CD14-positive monocyte (primary cell): ENCODE data around the gene UGT1A3. TPM values are rescaled to one million over a fixed set of nuclear protein-coding genes. Genes with fewer than 3 reads are reported as not detected.
A peak's percentile ranks its signal among the peaks of the same experiment; 100 is the strongest.

Experiments
- DNase-seq, 3 donors: peaks; one replicate each; pipeline ENCODE4 v3.0.0-alpha.2; 2011 to 2022
- H2AFZ ChIP-seq: 2 replicates; pipeline ENCODE4 v1.6.0; 2012; ENCODE audit warnings: mild to moderate bottlenecking, low read depth, low read length, inconsistent platforms; ENCODE audit not compliant: insufficient read depth, poor library complexity, severe bottlenecking
- H3K27ac ChIP-seq, 2 donors: 1 replicate in 1 of 2; 2 replicates in 1 of 2; pipeline ENCODE4 v1.5.1; 2012 to 2013; ENCODE audit warnings: low read length in 2 of 2, control low read depth in 1 of 2, inconsistent platforms in 1 of 2, low read depth in 1 of 2, mild to moderate bottlenecking in 1 of 2
- H3K27me3 ChIP-seq, 2 donors: one replicate each; pipeline versions ENCODE4 v1.6.0 to v1.6.1; 2011 to 2013; ENCODE audit warnings: low read length in 2 of 2; ENCODE audit not compliant: control insufficient read depth in 2 of 2, insufficient read depth in 2 of 2
- H3K36me3 ChIP-seq, 2 donors: replicated peaks in 1 of 2; 1 replicate in 1 of 2; 2 replicates in 1 of 2; pipeline versions ENCODE4 v1.5.1 to v1.6.1; 2012 to 2013; ENCODE audit warnings: low read length in 2 of 2, control low read depth in 1 of 2, inconsistent platforms in 1 of 2, mild to moderate bottlenecking in 1 of 2; ENCODE audit not compliant: insufficient read depth in 2 of 2, control insufficient read depth in 1 of 2
- H3K4me1 ChIP-seq, 2 donors: 1 replicate in 1 of 2; 2 replicates in 1 of 2; pipeline versions ENCODE4 v1.5.1 to v1.6.1; 2012 to 2013; ENCODE audit warnings: low read length in 2 of 2, control low read depth in 1 of 2, inconsistent platforms in 1 of 2, mild to moderate bottlenecking in 1 of 2, moderate library complexity in 1 of 2; ENCODE audit not compliant: insufficient read depth in 2 of 2, control insufficient read depth in 1 of 2
- H3K4me2 ChIP-seq: replicated peaks from 2 replicates; pipeline ENCODE3; 2012; ENCODE audit warnings: low read length, moderate library complexity, mild to moderate bottlenecking; ENCODE audit not compliant: poor library complexity, severe bottlenecking; ENCODE audit errors: extremely low read depth
- H3K4me3 ChIP-seq, 3 experiments: fragments of 200-600 bp in 1 of 3; sonication (generic) in 1 of 3; replicated peaks in 1 of 3; 1 replicate in 2 of 3; 2 replicates in 1 of 3; pipeline ENCODE4 v1.5.1; 2011 to 2013; ENCODE audit warnings: low read length in 3 of 3, mild to moderate bottlenecking in 3 of 3, control low read depth in 2 of 3, low read depth in 2 of 3, inconsistent platforms in 1 of 3, moderate library complexity in 1 of 3
- H3K79me2 ChIP-seq: 2 replicates; pipeline ENCODE4 v1.6.0; 2012; ENCODE audit warnings: mild to moderate bottlenecking, control low read depth, inconsistent platforms, low read length, moderate library complexity; ENCODE audit not compliant: insufficient read depth
- H3K9ac ChIP-seq: 2 replicates; pipeline ENCODE4 v1.6.0; 2017; ENCODE audit warnings: low read length, mild to moderate bottlenecking; ENCODE audit not compliant: insufficient read depth, poor library complexity, severe bottlenecking
- H3K9me3 ChIP-seq, 2 donors: replicated peaks in 1 of 2; 1 replicate in 1 of 2; 2 replicates in 1 of 2; pipeline versions ENCODE4 v1.5.1 to v1.6.1; 2012 to 2013; ENCODE audit warnings: low read length in 2 of 2, control low read depth in 1 of 2; ENCODE audit not compliant: control insufficient read depth in 1 of 2, insufficient read depth in 1 of 2
- H4K20me1 ChIP-seq: 2 replicates; pipeline ENCODE4 v1.6.0; 2012; ENCODE audit warnings: mild to moderate bottlenecking, low read length, control low read depth, moderate library complexity; ENCODE audit not compliant: insufficient read depth
- H3K27ac Mint-ChIP-seq, 7 donors: one replicate each; pipeline ENCODE4 v1.8.0; 2020; ENCODE audit warnings: mild to moderate bottlenecking in 7 of 7, mixed read lengths in 7 of 7, moderate library complexity in 6 of 7, inconsistent platforms in 2 of 7
- H3K27me3 Mint-ChIP-seq, 3 donors: one replicate each; pipeline ENCODE4 v1.8.0; 2021 to 2022; ENCODE audit warnings: low read depth in 3 of 3, mild to moderate bottlenecking in 3 of 3, mixed read lengths in 3 of 3, moderate library complexity in 3 of 3, inconsistent platforms in 1 of 3
- H3K36me3 Mint-ChIP-seq, 2 donors: one replicate each; pipeline ENCODE4 v1.8.0; 2020; ENCODE audit warnings: mixed read lengths in 2 of 2, inconsistent platforms in 1 of 2, mild to moderate bottlenecking in 1 of 2
- H3K4me1 Mint-ChIP-seq: one replicate; pipeline ENCODE4 v1.8.0; 2020; ENCODE audit warnings: mild to moderate bottlenecking, mixed read lengths
- H3K4me3 Mint-ChIP-seq, 2 donors: one replicate each; pipeline ENCODE4 v1.8.0; 2020; ENCODE audit warnings: mild to moderate bottlenecking in 2 of 2, mixed read lengths in 2 of 2, moderate library complexity in 1 of 2
- H3K9me3 Mint-ChIP-seq, 7 donors: one replicate each; pipeline ENCODE4 v1.8.0; 2020 to 2022; ENCODE audit warnings: mixed read lengths in 7 of 7, mild to moderate bottlenecking in 6 of 7, moderate library complexity in 6 of 7, inconsistent platforms in 2 of 7
- WGBS: methylation state at CpG from one replicate; pipeline ENCODE4 v1.1.5; 2013; ENCODE audit warnings: missing lambda C conversion rate; ENCODE audit not compliant: insufficient coverage; 5-methylcytosine and 5-hydroxymethylcytosine counted together
- intact Hi-C, 2 donors: fragments of 100-400 bp; cut with micrococcal nuclease; formaldehyde crosslinking; loops; one replicate each; pipeline versions ENCODE4 v1.15.0 to v1.15.1; 2023
- polyA plus RNA-seq, 3 donors: library from polyadenylated mRNA; depleted of rRNA in 1 of 3; unstranded in 2 of 3; stranded (reverse) in 1 of 3; fragments of 300-500 nt in 2 of 3; fragments of >200 nt in 1 of 3; fragmentation: Illumina TruSeq in 2 of 3; gene quantifications; 1 replicate in 2 of 3; 2 replicates in 1 of 3; pipeline ENCODE4 v1.2.3, GENCODE V29; 2012 to 2021
- TF ChIP-seq, protein P1 (sequence below): fragments of 200-600 bp; IDR thresholded peaks from one replicate; pipeline ENCODE4 v1.8.0; 2022; ENCODE audit warnings: antibody characterized with exemption, mild to moderate bottlenecking

UGT1A3 gene
- polyA plus RNA-seq, 3 donors = not detected

DNA sequence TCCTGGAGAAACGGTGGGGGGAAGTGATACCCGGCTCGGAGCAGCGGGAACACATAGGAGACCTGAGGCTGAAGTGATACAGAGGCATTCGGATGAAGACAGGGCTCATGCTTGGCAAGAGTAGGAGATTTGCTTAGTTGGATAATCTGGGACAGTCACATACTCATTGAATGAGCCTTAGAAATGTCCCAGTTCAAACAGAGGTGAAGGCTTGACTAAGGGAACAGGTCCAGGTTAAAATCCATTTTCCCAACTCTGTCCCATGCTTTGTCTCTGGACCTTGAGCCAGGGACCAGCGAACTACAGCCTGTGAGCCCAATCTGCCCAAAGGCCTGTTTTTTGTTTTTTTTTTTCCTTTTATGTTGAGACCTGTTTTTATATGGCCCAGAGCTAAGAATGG lies 34.9 kb upstream of the UGT1A3 start:
- Mint-ChIP-seq H3K4me1 (no peaks in the 10 kb centered on the region), H3K36me3 (no peaks in the 10 kb centered on the region), H3K27me3 (peaks cover 0 to 2% (median 2%) of the 10 kb centered on the region in 3 donors), H3K27ac (no peak overlapping the region), H3K4me3 (no peak overlapping the region), H3K9me3 (peaks cover 0 to 6% (median 1%) of the 10 kb centered on the region in 7 donors)
- Histone ChIP-seq H3K9me3 (no peaks in the 10 kb centered on the region), H3K27me3 (no peaks in the 10 kb centered on the region), H3K4me2 (no peak overlapping the region), H3K27ac (no peak overlapping the region), H4K20me1 (no peaks in the 10 kb centered on the region), H3K9ac (no peak overlapping the region), H3K4me3 (no peak overlapping the region), H3K4me1 (no peaks in the 10 kb centered on the region), H3K36me3 (no peaks in the 10 kb centered on the region), H3K79me2 (no peaks in the 10 kb centered on the region), H2AFZ (no peak overlapping the region)
- 88% methylated on average over 5 of the region's 6 CpGs for WGBS
- TF ChIP-seq, protein P1, sequence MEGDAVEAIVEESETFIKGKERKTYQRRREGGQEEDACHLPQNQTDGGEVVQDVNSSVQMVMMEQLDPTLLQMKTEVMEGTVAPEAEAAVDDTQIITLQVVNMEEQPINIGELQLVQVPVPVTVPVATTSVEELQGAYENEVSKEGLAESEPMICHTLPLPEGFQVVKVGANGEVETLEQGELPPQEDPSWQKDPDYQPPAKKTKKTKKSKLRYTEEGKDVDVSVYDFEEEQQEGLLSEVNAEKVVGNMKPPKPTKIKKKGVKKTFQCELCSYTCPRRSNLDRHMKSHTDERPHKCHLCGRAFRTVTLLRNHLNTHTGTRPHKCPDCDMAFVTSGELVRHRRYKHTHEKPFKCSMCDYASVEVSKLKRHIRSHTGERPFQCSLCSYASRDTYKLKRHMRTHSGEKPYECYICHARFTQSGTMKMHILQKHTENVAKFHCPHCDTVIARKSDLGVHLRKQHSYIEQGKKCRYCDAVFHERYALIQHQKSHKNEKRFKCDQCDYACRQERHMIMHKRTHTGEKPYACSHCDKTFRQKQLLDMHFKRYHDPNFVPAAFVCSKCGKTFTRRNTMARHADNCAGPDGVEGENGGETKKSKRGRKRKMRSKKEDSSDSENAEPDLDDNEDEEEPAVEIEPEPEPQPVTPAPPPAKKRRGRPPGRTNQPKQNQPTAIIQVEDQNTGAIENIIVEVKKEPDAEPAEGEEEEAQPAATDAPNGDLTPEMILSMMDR = no peak
- no peak for DNase-seq
- intact Hi-C loops = no loop called here

DNA sequence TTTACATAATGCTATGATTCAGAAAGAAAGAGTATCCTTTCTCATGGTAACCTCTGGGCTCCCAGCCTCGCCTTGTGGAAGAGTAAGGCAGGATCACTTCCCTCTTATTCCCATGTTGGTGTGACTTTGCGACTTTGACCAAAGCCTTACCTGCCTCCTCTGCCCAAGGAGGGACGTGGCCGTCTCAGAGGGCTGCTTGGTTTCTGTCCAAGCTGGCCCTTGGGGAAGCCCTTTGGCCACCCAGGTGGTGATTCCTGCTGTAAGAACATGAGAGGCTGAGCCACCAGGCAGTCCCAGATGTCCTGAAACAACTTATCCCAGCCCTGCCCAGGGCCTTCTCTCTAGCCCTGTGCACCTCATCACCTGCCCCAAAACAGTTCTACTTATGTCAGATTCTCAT lies 30.1 kb upstream of the UGT1A3 start:
- peaks cover 0 to 6% (median 1%) of the 10 kb centered on the region in 7 donors for H3K9me3 Mint-ChIP-seq
- Histone ChIP-seq H2AFZ (peak overlapping the region; percentile 8), H4K20me1 (no peaks in the 10 kb centered on the region), H3K79me2 (no peaks in the 10 kb centered on the region), H3K4me1 (no peaks in the 10 kb centered on the region), H3K4me3 (no peak overlapping the region), H3K4me2 (no peak overlapping the region), H3K36me3 (no peaks in the 10 kb centered on the region), H3K27me3 (no peaks in the 10 kb centered on the region), H3K9me3 (no peaks in the 10 kb centered on the region), H3K27ac (no peak overlapping the region), H3K9ac (no peak overlapping the region)
- H3K4me3 Mint-ChIP-seq = no peak overlapping the region
- intact Hi-C loops = no loop called here
- H3K27ac Mint-ChIP-seq = no peak overlapping the region
- H3K27me3 Mint-ChIP-seq = peaks cover 0 to 3% (median 1%) of the 10 kb centered on the region in 3 donors
- WGBS = 100% methylated on average over 2 of the region's 4 CpGs
- H3K36me3 Mint-ChIP-seq = no peaks in the 10 kb centered on the region
- no peak for DNase-seq
- H3K4me1 Mint-ChIP-seq = no peaks in the 10 kb centered on the region
- TF ChIP-seq, protein P1 = no peak
